ENCODE data around the gene MAMDC4. TPM values are rescaled to one million over a fixed set of nuclear protein-coding genes. Genes with fewer than 3 reads are reported as not detected.
"Not testable (repeated sequence)": the region's sequence is repeated elsewhere in the genome, so short reads cannot be mapped to it uniquely, and the experiment has no call there.

Gene MAMDC4
- 10 to 100 TPM; 15.9 to 16.1 TPM for total RNA-seq

- Mint-ChIP-seq H3K27me3 (ENCODE audit: low read depth) (peaks cover 7% of the 10 kb centered on the region), H3K36me3 (ENCODE audit: low read depth) (peaks cover 2% of the 10 kb centered on the region), H3K27ac (no peak within 1 kb of the TSS), H3K4me3 (no peak within 1 kb of the TSS), H3K9me3 (no peaks in the 10 kb centered on the region), H3K4me1 (ENCODE audit: low read depth) (peaks cover 8% of the 10 kb centered on the region)
- intact Hi-C loops (cut with micrococcal nuclease), result no loop called here
- no peak for DNase-seq
- CTCF ChIA-PET, result no interaction called here
Measured at GRCh38 chr9:136851941-136852663, at the start of gene MAMDC4. MAMDC4 (plus strand) TSS chr9:136852346; CDS start chr9:136852417, 71 bp downstream.

- H3K9me3 Mint-ChIP-seq; intact Hi-C loops (cut with micrococcal nuclease); H3K36me3 Mint-ChIP-seq (ENCODE audit: low read depth); DNase-seq; H3K4me3 Mint-ChIP-seq; H3K27ac Mint-ChIP-seq; H3K27me3 Mint-ChIP-seq (ENCODE audit: low read depth): not testable (repeated sequence)
- H3K4me1 Mint-ChIP-seq (ENCODE audit: low read depth), result peaks cover 27% of the 10 kb centered on the region
- CTCF ChIA-PET, result interaction anchor here (1.2 to 5.1 kb wide), 2 partner anchors 10 to 226 kb away, joined by 3 to 28 read pairs; partner anchors contain the start of gene TMEM141
Measured at GRCh38 chr9:136803009-136803550, 49.1 kb upstream of the MAMDC4 start.

- no peak overlapping the region for H3K27ac Mint-ChIP-seq
- H3K4me1 Mint-ChIP-seq (ENCODE audit: low read depth), result peaks cover 29% of the 10 kb centered on the region
- DNase-seq, result no peak
- CTCF ChIA-PET, result interaction anchor here (0.6 to 5.1 kb wide), 4 partner anchors 11 to 231 kb away, joined by 3 to 28 read pairs (median 4); partner anchors contain the start of gene TMEM141
- H3K36me3 Mint-ChIP-seq (ENCODE audit: low read depth), result peaks cover 3% of the 10 kb centered on the region
- peaks cover 7% of the 10 kb centered on the region for H3K27me3 Mint-ChIP-seq (ENCODE audit: low read depth)
- intact Hi-C loops (cut with micrococcal nuclease), result no loop called here
- H3K4me3 Mint-ChIP-seq, result no peak overlapping the region
- no peaks in the 10 kb centered on the region for H3K9me3 Mint-ChIP-seq
Measured at GRCh38 chr9:136803551-136804508, 48.3 kb upstream of the MAMDC4 start.

- intact Hi-C loops (cut with micrococcal nuclease), result loop anchor here (5.0 kb wide), 2 partner anchors 83 to 398 kb away; partner anchors contain the start of genes TPRN and TRAF2
- CTCF ChIA-PET, result interaction anchor here (0.6 to 5.1 kb wide), 3 partner anchors 12 to 230 kb away, joined by 4 to 28 read pairs (median 4); partner anchors contain the start of gene TMEM141
- peaks cover 6% of the 10 kb centered on the region for H3K36me3 Mint-ChIP-seq (ENCODE audit: low read depth)
- H3K9me3 Mint-ChIP-seq, result no peaks in the 10 kb centered on the region
- no peak for DNase-seq
- H3K27ac Mint-ChIP-seq, result no peak overlapping the region
- H3K4me1 Mint-ChIP-seq (ENCODE audit: low read depth), result peaks cover 37% of the 10 kb centered on the region
- H3K4me3 Mint-ChIP-seq, result no peak overlapping the region
- H3K27me3 Mint-ChIP-seq (ENCODE audit: low read depth), result peaks cover 7% of the 10 kb centered on the region
Measured at GRCh38 chr9:136804509-136805206, 47.5 kb upstream of the MAMDC4 start.

GRCh38 chr9:136805207-136805740 lies 46.9 kb upstream of the MAMDC4 start:
- Mint-ChIP-seq H3K36me3 (ENCODE audit: low read depth) (peaks cover 9% of the 10 kb centered on the region), H3K9me3 (no peaks in the 10 kb centered on the region), H3K27me3 (ENCODE audit: low read depth) (peaks cover 5% of the 10 kb centered on the region), H3K4me3 (no peak overlapping the region), H3K4me1 (ENCODE audit: low read depth) (peaks cover 41% of the 10 kb centered on the region), H3K27ac (no peak overlapping the region)
- no peak for DNase-seq
- CTCF ChIA-PET, result interaction anchor here (5.1 kb wide), 1 partner anchor 12 kb away, joined by 28 read pairs; the partner anchor contains the start of gene TMEM141
- intact Hi-C loops (cut with micrococcal nuclease), result loop anchor here (5.0 kb wide), 2 partner anchors 82 to 397 kb away; partner anchors contain the start of genes TPRN and TRAF2

GRCh38 chr9:136806067-136806466 lies 46.1 kb upstream of the MAMDC4 start:
- no peak for DNase-seq
- peaks cover 11% of the 10 kb centered on the region for H3K36me3 Mint-ChIP-seq (ENCODE audit: low read depth)
- no peak overlapping the region for H3K27ac Mint-ChIP-seq
- CTCF ChIA-PET, result interaction anchor here (2.1 to 5.1 kb wide), 3 partner anchors 13 to 37 kb away, joined by 6 to 28 read pairs (median 8); partner anchors contain the start of genes AJM1 and TMEM141
- H3K9me3 Mint-ChIP-seq, result no peaks in the 10 kb centered on the region
- intact Hi-C loops (cut with micrococcal nuclease), result loop anchor here (2.0 to 5.0 kb wide), 4 partner anchors 15 to 396 kb away; partner anchors contain the start of genes PHPT1, TMEM141, TPRN and TRAF2
- H3K27me3 Mint-ChIP-seq (ENCODE audit: low read depth), result no peaks in the 10 kb centered on the region
- H3K4me1 Mint-ChIP-seq (ENCODE audit: low read depth), result peaks cover 37% of the 10 kb centered on the region
- H3K4me3 Mint-ChIP-seq, result peak overlapping the region; percentile 82

GRCh38 chr9:136806631-136807201 lies 45.4 kb upstream of the MAMDC4 start:
- H3K27ac Mint-ChIP-seq, result peak overlapping the region; percentile 88
- CTCF ChIA-PET, result interaction anchor here (2.1 to 5.1 kb wide), 3 partner anchors 14 to 36 kb away, joined by 6 to 28 read pairs (median 8); partner anchors contain the start of genes AJM1 and TMEM141
- intact Hi-C loops (cut with micrococcal nuclease), result loop anchor here (1.0 to 5.0 kb wide), 5 partner anchors 16 to 396 kb away; partner anchors contain the start of genes PAXX, PHPT1, TMEM141 and TPRN

GRCh38 chr9:136807281-136808074 lies 44.7 kb upstream of the MAMDC4 start, which contains the start of gene RABL6:
RABL6 (plus strand) TSS chr9:136807948; CDS start chr9:136808197, 249 bp downstream.
- CTCF ChIA-PET, result interaction anchor here (2.1 to 5.1 kb wide), 3 partner anchors 14 to 35 kb away, joined by 6 to 28 read pairs (median 8); partner anchors contain the start of genes AJM1 and TMEM141
- Mint-ChIP-seq H3K27ac (peak within 1 kb of the TSS; percentile 88), H3K4me3 (peak within 1 kb of the TSS; percentile 82), H3K27me3 (ENCODE audit: low read depth) (no peaks in the 10 kb centered on the region), H3K4me1 (ENCODE audit: low read depth) (peaks cover 32% of the 10 kb centered on the region), H3K36me3 (ENCODE audit: low read depth) (peaks cover 12% of the 10 kb centered on the region), H3K9me3 (no peaks in the 10 kb centered on the region)
- intact Hi-C loops (cut with micrococcal nuclease), result loop anchor here (1.0 to 5.0 kb wide), 5 partner anchors 17 to 395 kb away; partner anchors contain the start of genes PAXX, PHPT1, TMEM141 and TPRN
- DNase-seq, result peak; percentile 76

More at GRCh38 chr9:136806631-136807201, 45.4 kb upstream of the MAMDC4 start:
- H3K36me3 Mint-ChIP-seq (ENCODE audit: low read depth), result peaks cover 12% of the 10 kb centered on the region
- H3K9me3 Mint-ChIP-seq, result no peaks in the 10 kb centered on the region
- peak overlapping the region; percentile 82 for H3K4me3 Mint-ChIP-seq
- H3K27me3 Mint-ChIP-seq (ENCODE audit: low read depth), result no peaks in the 10 kb centered on the region
- H3K4me1 Mint-ChIP-seq (ENCODE audit: low read depth), result peaks cover 36% of the 10 kb centered on the region
- no peak for DNase-seq

GRCh38 chr9:136808075-136808805 lies 43.9 kb upstream of the MAMDC4 start:
- CTCF ChIA-PET, result interaction anchor here (0.7 to 5.1 kb wide), 6 partner anchors 12 to 51 kb away, joined by 3 to 28 read pairs (median 6); partner anchors contain the start of genes AJM1, CCDC183 and TMEM141
- H3K9me3 Mint-ChIP-seq, result no peaks in the 10 kb centered on the region

More at GRCh38 chr9:136808075-136808805, 43.9 kb upstream of the MAMDC4 start:
- no peaks in the 10 kb centered on the region for H3K27me3 Mint-ChIP-seq (ENCODE audit: low read depth)
- DNase-seq, result peak; percentile 40
- peak overlapping the region; percentile 18 for H3K27ac Mint-ChIP-seq
- H3K4me3 Mint-ChIP-seq, result peak overlapping the region; percentile 76
- H3K4me1 Mint-ChIP-seq (ENCODE audit: low read depth), result peaks cover 38% of the 10 kb centered on the region
- peaks cover 18% of the 10 kb centered on the region for H3K36me3 Mint-ChIP-seq (ENCODE audit: low read depth)
- intact Hi-C loops (cut with micrococcal nuclease), result loop anchor here (5.0 kb wide), 2 partner anchors 79 to 394 kb away; partner anchors contain the start of genes TPRN and TRAF2

All from activated naive CD4-positive, alpha-beta T cell treated with anti-CD3 and anti-CD28 coated beads for 36 hours (primary cell).